ENCODE data around the gene DEFB114. TPM values are rescaled to one million over a fixed set of nuclear protein-coding genes. Genes with fewer than 3 reads are reported as not detected.

The DEFB114 gene
- total RNA-seq, 1 donor from 2014 or later: not detected

DNA sequence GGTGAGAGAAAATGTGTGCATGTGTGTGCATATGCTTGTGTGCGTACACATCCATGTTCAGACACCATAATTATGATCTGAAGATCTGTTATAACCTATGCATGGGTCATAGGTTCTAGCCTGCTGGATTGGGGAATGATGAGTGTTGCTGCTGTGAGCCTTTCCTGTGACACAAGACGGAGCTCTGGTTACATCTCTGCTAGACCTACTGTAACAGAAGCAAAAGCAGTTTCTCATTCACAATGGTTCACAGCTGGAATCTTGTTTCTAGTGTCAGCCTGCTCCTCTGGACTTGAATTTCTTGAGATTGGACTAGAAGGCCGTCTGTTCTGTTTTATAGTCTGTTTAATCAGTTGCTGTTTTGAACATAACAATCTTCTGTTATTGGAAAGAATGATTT lies 40.1 kb downstream of the DEFB114 start:
- H3K27ac ChIP-seq: no peak overlapping the region
- peaks cover 10% of the 10 kb centered on the region for H3F3A ChIP-seq (ENCODE audit: low read depth)
- no peaks in the 10 kb centered on the region for H3K9me3 ChIP-seq (ENCODE audit: low read depth)
- Mint-ChIP-seq H3K27ac (no peak overlapping the region), H3K9me3 (no peaks in the 10 kb centered on the region), H3K4me1 (peaks cover 11% of the 10 kb centered on the region), H3K36me3 (no peaks in the 10 kb centered on the region), H3K27me3 (ENCODE audit: insufficient read depth, low read depth) (no peaks in the 10 kb centered on the region), H3K4me3 (no peak overlapping the region)
- no peaks in the 10 kb centered on the region for H3K36me3 ChIP-seq
- H3K79me2 ChIP-seq (ENCODE audit: low read depth): no peaks in the 10 kb centered on the region
- no peak overlapping the region for H2AFZ ChIP-seq (replicated peaks)
- H3K9ac ChIP-seq: no peak overlapping the region
- no peak overlapping the region for H3K4me2 ChIP-seq
- TF ChIP-seq EZH2 (IDR thresholded peaks at IDR 0.05) (no peak), EZH2phosphoT487 (IDR thresholded peaks at IDR 0.05) (no peak), CTCF (IDR thresholded peaks at IDR 0.05) (no peak)
- no peaks in the 10 kb centered on the region for H3K27me3 ChIP-seq
- H3K4me1 ChIP-seq: peaks cover 17% of the 10 kb centered on the region
- no peaks in the 10 kb centered on the region for H4K20me1 ChIP-seq (ENCODE audit: low read depth)
- H3K4me3 ChIP-seq: no peak overlapping the region
- peak; percentile 51 for DNase-seq (ENCODE audit: low spot score)

DNA sequence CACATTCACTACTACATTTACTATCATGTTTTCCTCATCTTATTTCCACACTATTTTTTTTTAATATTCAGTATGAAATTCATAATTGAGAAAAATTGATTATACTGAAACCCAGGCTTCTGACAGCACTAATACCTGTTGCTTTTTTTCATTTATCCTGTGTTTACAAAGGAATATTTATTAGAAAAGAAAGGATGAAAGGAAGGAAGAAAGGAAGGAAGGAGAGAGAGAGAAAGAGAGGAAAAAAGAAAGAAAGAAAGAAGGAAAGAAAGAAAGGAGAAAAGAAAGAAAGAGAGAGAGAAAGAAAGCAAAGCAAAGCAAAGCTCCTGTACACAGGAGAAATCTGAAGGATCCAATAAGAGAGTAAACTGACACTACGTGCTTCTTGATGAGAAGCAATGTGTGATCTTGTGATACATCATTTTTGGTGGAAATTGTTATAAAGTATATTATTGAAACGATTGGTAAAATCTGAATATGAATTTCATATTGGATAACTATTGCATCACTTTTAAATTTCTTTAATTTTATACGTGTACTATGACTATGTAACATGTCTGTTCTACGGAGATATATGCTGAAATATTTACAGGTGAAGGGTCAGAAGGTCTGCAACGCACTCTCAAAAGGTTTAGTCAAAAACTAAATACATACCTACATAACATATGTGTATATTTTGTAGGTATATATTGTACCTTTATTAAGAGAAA lies 43.9 kb downstream of the DEFB114 start:
- H3K4me2 ChIP-seq: no peak overlapping the region
- TF ChIP-seq EZH2phosphoT487 (IDR thresholded peaks at IDR 0.05) (no peak), CTCF (IDR thresholded peaks at IDR 0.05) (no peak), EZH2 (IDR thresholded peaks at IDR 0.05) (no peak)
- H4K20me1 ChIP-seq (ENCODE audit: low read depth): no peaks in the 10 kb centered on the region
- H3K79me2 ChIP-seq (ENCODE audit: low read depth): no peaks in the 10 kb centered on the region
- H3K27ac ChIP-seq: no peak overlapping the region
- H3K4me3 ChIP-seq: no peak overlapping the region
- H3K9me3 ChIP-seq (ENCODE audit: low read depth): no peaks in the 10 kb centered on the region
- DNase-seq (ENCODE audit: low spot score): no peak
- no peaks in the 10 kb centered on the region for H3K36me3 ChIP-seq
- no peaks in the 10 kb centered on the region for H3K36me3 Mint-ChIP-seq
- H3K4me1 Mint-ChIP-seq: peaks cover 21% of the 10 kb centered on the region
- H3K9ac ChIP-seq: no peak overlapping the region
- no peak overlapping the region for H3K4me3 Mint-ChIP-seq
- H3K9me3 Mint-ChIP-seq: no peaks in the 10 kb centered on the region
- no peaks in the 10 kb centered on the region for H3K27me3 ChIP-seq
- peaks cover 2% of the 10 kb centered on the region for H3K27me3 Mint-ChIP-seq (ENCODE audit: insufficient read depth, low read depth)
- H3K4me1 ChIP-seq: peaks cover 24% of the 10 kb centered on the region
- H3F3A ChIP-seq (ENCODE audit: low read depth): peaks cover 19% of the 10 kb centered on the region
- no peak overlapping the region for H2AFZ ChIP-seq (replicated peaks)
- H3K27ac Mint-ChIP-seq: no peak overlapping the region

DNA sequence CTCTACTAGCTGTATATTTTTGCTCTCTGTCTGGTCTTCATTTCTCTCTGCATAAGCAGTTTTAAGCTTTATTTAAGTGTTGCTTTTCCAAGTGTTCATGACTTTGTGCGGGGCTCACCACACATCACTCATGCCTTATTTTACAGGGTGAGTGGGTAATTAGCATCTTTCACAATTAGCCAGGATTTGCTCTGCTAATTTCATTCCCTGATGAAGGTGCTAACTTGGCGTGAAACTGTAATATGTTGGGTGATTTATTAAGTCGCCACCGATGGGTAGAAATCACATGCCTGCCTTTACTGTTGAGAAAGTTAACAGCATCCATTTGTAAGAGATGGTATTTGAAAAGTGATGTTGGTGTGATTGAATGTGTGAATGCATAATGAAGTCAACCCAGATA lies 44.7 kb downstream of the DEFB114 start:
- TF ChIP-seq EZH2 (IDR thresholded peaks at IDR 0.05) (no peak), CTCF (IDR thresholded peaks at IDR 0.05) (no peak), EZH2phosphoT487 (IDR thresholded peaks at IDR 0.05) (no peak)
- H2AFZ ChIP-seq (replicated peaks): no peak overlapping the region
- peak overlapping the region; percentile 33 for H3K27ac ChIP-seq
- peaks cover 25% of the 10 kb centered on the region for H3F3A ChIP-seq (ENCODE audit: low read depth)
- peaks cover 32% of the 10 kb centered on the region for H3K4me1 ChIP-seq
- Mint-ChIP-seq H3K9me3 (no peaks in the 10 kb centered on the region), H3K36me3 (no peaks in the 10 kb centered on the region), H3K4me1 (peaks cover 30% of the 10 kb centered on the region), H3K27me3 (ENCODE audit: insufficient read depth, low read depth) (peaks cover 2% of the 10 kb centered on the region), H3K27ac (no peak overlapping the region), H3K4me3 (no peak overlapping the region)
- no peaks in the 10 kb centered on the region for H3K9me3 ChIP-seq (ENCODE audit: low read depth)
- H4K20me1 ChIP-seq (ENCODE audit: low read depth): no peaks in the 10 kb centered on the region
- H3K4me3 ChIP-seq: no peak overlapping the region
- no peak overlapping the region for H3K9ac ChIP-seq
- no peaks in the 10 kb centered on the region for H3K27me3 ChIP-seq
- H3K79me2 ChIP-seq (ENCODE audit: low read depth): no peaks in the 10 kb centered on the region
- H3K36me3 ChIP-seq: no peaks in the 10 kb centered on the region
- no peak for DNase-seq (ENCODE audit: low spot score)
- H3K4me2 ChIP-seq: peak overlapping the region; percentile 64

Data from neural progenitor cell (in vitro differentiated cells).